ENCODE results near the gene PSMD3.
A peak's percentile ranks its signal among the peaks of the same experiment; 100 is the strongest.
"Not testable (repeated sequence)": the region's sequence is repeated elsewhere in the genome, so short reads cannot be mapped to it uniquely, and the experiment has no call there.

The PSMD3 gene
- total RNA-seq: 90.4 to 90.7 reads per million in 2 donors

- peak; percentile 85 for DNase-seq
Observed at GRCh38 chr17:39980351-39981206, at the start of gene PSMD3. TSS of gene PSMD3 (plus strand) at chr17:39980807. CDS start at chr17:39980971, 164 bp downstream.

- no peak for DNase-seq
Observed at GRCh38 chr17:39933912-39934311, 46.7 kb upstream of the PSMD3 start.

- DNase-seq: no peak
Observed at GRCh38 chr17:39934324-39934723, 46.3 kb upstream of the PSMD3 start.

GRCh38 chr17:39935909-39936308 is 44.7 kb upstream of the PSMD3 start:
- no peak for DNase-seq

- DNase-seq: no peak
Observed at GRCh38 chr17:39937447-39937846, 43.2 kb upstream of the PSMD3 start.

GRCh38 chr17:39938140-39938869 is 42.3 kb upstream of the PSMD3 start:
- no peak for DNase-seq

GRCh38 chr17:39939106-39939505 is 41.5 kb upstream of the PSMD3 start:
- no peak for DNase-seq

GRCh38 chr17:39939588-39940419 is 40.8 kb upstream of the PSMD3 start:
- DNase-seq: no peak

GRCh38 chr17:39943702-39944392 is 36.8 kb upstream of the PSMD3 start:
- no peak for DNase-seq

GRCh38 chr17:39944393-39944711 is 36.3 kb upstream of the PSMD3 start:
- DNase-seq: no peak

GRCh38 chr17:39946551-39947330 is 33.9 kb upstream of the PSMD3 start:
- no peak for DNase-seq

- not testable (repeated sequence) for DNase-seq
Observed at GRCh38 chr17:39948489-39948828, 32.1 kb upstream of the PSMD3 start.

GRCh38 chr17:39949028-39949427 is 31.6 kb upstream of the PSMD3 start:
- DNase-seq: no peak

- DNase-seq: no peak
Observed at GRCh38 chr17:39950871-39951348, 29.7 kb upstream of the PSMD3 start.

GRCh38 chr17:39951924-39952679 is 28.5 kb upstream of the PSMD3 start:
- no peak for DNase-seq

- peak; percentile 96 for DNase-seq
Observed at GRCh38 chr17:39952680-39953470, 27.7 kb upstream of the PSMD3 start.

GRCh38 chr17:39953471-39953888 is 27.1 kb upstream of the PSMD3 start:
- DNase-seq: no peak

- no peak for DNase-seq
Observed at GRCh38 chr17:39954876-39955275, 25.7 kb upstream of the PSMD3 start.

GRCh38 chr17:39955726-39956225 is 24.8 kb upstream of the PSMD3 start:
- DNase-seq: no peak

GRCh38 chr17:39960524-39961041 is 20.0 kb upstream of the PSMD3 start:
- no peak for DNase-seq

All from activated gamma-delta T cell (primary cell).